ENCODE measurements around the gene IL3.
A peak's percentile ranks its signal among the peaks of the same experiment; 100 is the strongest.

The IL3 gene

DNA sequence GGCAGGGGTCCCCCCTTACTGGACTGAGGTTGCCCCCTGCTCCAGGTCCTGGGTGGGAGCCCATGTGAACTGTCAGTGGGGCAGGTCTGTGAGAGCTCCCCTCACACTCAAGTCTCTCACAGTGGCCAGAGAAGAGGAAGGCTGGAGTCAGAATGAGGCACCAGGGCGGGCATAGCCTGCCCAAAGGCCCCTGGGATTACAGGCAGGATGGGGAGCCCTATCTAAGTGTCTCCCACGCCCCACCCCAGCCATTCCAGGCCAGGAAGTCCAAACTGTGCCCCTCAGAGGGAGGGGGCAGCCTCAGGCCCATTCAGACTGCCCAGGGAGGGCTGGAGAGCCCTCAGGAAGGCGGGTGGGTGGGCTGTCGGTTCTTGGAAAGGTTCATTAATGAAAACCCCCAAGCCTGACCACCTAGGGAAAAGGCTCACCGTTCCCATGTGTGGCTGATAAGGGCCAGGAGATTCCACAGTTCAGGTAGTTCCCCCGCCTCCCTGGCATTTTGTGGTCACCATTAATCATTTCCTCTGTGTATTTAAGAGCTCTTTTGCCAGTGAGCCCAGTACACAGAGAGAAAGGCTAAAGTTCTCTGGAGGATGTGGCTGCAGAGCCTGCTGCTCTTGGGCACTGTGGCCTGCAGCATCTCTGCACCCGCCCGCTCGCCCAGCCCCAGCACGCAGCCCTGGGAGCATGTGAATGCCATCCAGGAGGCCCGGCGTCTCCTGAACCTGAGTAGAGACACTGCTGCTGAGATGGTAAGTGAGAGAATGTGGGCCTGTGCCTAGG is 13.0 kb downstream of the IL3 start, which contains the start of gene CSF2:
CSF2 (plus strand) TSS at position 559 of the 783 bp plus-strand sequence; CDS start at position 594, 35 bp downstream.
- peak; percentile 6 for DNase-seq

DNA sequence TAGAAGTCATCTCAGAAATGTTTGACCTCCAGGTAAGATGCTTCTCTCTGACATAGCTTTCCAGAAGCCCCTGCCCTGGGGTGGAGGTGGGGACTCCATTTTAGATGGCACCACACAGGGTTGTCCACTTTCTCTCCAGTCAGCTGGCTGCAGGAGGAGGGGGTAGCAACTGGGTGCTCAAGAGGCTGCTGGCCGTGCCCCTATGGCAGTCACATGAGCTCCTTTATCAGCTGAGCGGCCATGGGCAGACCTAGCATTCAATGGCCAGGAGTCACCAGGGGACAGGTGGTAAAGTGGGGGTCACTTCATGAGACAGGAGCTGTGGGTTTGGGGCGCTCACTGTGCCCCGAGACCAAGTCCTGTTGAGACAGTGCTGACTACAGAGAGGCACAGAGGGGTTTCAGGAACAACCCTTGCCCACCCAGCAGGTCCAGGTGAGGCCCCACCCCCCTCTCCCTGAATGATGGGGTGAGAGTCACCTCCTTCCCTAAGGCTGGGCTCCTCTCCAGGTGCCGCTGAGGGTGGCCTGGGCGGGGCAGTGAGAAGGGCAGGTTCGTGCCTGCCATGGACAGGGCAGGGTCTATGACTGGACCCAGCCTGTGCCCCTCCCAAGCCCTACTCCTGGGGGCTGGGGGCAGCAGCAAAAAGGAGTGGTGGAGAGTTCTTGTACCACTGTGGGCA is 13.8 kb downstream of the IL3 start:
- no peak for DNase-seq

DNA sequence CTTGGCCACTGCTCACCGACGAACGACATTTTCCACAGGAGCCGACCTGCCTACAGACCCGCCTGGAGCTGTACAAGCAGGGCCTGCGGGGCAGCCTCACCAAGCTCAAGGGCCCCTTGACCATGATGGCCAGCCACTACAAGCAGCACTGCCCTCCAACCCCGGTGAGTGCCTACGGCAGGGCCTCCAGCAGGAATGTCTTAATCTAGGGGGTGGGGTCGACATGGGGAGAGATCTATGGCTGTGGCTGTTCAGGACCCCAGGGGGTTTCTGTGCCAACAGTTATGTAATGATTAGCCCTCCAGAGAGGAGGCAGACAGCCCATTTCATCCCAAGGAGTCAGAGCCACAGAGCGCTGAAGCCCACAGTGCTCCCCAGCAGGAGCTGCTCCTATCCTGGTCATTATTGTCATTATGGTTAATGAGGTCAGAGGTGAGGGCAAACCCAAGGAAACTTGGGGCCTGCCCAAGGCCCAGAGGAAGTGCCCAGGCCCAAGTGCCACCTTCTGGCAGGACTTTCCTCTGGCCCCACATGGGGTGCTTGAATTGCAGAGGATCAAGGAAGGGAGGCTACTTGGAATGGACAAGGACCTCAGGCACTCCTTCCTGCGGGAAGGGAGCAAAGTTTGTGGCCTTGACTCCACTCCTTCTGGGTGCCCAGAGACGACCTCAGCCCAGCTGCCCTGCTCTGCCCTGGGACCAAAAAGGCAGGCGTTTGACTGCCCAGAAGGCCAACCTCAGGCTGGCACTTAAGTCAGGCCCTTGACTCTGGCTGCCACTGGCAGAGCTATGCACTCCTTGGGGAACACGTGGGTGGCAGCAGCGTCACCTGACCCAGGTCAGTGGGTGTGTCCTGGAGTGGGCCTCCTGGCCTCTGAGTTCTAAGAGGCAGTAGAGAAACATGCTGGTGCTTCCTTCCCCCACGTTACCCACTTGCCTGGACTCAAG is 14.6 kb downstream of the IL3 start:
- no peak for DNase-seq

DNA sequence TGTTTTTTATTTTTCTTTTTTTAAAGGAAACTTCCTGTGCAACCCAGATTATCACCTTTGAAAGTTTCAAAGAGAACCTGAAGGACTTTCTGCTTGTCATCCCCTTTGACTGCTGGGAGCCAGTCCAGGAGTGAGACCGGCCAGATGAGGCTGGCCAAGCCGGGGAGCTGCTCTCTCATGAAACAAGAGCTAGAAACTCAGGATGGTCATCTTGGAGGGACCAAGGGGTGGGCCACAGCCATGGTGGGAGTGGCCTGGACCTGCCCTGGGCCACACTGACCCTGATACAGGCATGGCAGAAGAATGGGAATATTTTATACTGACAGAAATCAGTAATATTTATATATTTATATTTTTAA is 15.2 kb downstream of the IL3 start:
- no peak for DNase-seq

DNA sequence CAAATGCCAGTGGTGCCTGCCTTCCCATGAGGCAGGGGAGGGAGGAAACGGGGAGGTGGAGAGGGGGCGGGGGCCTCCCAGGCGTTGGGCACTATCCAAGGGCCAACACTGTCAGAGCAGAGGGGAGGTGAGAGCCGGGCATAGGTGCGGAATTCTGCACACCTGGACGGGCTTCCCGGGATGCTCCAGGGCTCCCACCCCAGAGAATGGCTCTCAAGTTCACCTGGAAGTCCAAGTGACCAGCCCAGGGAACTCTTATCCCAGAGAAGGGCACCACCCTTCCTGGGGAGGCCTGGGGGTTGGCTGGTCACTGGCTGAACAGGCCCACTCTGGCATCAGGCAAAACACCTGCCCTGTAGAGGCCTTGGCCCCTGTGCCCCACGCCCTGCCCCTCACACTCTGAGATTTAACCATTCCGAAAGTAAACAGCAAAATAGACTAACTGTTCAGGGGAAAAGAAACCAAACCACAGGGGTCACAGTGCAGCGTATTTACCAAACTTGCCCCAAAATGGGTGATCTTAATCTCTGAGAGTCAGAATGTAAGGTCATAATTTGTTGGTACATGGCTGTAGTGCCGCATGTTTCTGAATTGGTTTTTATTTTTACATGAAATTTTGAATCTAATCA is 15.9 kb downstream of the IL3 start:
- DNase-seq = no peak

DNA sequence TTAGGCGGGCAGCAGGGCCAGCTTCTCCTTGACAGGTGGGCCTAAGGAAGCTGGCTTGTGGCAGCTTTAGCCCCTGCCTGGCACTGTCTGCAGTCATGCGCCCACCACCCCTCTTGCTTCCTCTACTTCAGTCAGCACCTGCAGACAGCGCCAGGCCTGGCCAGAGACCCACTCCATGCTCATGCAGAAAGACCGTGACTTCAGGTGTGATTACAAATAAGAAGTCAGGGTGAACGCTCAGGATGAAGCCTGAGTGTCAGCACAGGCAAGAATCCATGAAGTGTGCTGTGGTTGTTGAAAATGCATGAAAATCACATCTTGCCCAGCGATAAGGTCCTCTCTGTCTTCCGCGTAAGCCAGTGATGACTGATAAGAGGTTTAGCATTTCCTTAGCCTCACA is 16.5 kb downstream of the IL3 start:
- DNase-seq = no peak

DNA sequence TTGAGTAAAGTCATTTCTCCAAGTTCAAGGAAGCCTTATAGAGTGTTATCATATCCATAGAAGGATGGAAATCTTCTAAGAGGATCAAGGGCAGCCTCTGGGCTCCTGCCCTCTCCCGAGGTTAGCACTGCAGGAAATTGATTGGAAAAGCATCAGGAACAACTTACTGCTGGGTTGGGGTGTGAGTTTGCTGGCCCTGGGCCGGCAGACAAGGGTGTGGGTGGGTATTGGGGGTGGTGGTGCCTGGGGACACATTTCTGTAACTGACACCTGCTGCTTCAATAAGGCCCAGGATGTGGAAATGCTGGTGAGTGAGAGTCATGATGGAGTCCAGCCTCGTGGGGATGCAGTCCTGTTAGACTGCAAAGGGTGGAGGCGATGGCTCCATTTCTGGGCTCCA is 18.6 kb downstream of the IL3 start:
- no peak for DNase-seq

DNA sequence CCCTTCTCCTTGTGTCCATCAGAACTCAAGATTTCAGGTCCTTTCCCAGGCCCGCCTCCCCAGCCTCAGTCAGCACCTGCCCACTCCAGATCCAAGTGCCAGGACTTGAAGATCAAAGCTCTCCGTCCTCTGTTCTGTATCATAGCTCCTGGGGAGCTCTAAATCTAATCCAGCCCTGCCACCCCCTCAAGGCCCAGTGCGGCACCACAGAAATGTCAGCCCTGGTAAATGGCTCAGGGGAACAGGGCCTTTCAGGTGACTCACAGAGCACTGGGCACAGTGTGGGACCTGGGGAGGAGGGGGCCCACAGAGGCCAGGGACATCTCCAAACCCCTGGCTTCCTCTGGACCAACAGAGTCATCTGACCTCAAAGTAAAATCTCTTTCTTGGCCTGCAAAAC is 19.2 kb downstream of the IL3 start:
- no peak for DNase-seq

DNA sequence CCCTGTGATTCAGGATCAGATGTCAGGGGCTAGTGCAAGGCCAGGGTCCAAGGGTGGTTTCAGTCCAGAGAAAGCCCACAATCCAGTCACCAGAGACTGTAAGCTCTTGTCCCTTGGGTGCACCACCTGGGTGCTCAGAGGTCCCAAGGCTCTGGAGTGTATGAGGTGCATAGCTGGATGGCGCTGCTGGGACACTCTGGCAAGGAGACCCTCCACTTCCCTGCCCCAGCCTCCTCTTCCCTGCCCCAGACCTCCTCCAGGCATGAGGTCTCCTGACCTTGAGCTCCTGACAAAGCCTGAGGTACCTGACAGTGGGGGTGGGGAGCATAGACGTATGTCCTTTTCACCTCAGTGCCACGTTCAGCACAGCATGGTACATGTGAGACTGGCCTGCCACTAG is 20.1 kb downstream of the IL3 start:
- no peak for DNase-seq

DNA sequence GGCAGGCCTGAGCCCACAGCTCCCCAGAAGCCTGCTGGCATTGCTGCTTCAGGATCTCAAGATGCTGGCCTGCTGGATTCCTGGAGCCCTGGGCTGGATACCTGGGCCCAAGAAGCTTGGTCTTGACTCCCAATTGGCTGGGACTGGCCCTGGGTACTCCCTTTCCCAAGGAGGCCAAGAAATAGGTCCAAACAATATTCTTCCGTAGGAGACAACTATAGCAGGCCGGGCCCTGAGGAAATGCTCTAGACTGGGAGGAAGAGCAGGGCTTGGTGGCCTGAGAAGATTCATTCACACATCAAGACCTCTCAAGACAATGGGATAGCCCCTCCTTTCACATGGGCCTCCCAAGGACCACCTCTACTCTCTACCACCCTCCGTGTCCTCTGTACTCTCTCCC is 21.0 kb downstream of the IL3 start:
- DNase-seq = no peak

DNA sequence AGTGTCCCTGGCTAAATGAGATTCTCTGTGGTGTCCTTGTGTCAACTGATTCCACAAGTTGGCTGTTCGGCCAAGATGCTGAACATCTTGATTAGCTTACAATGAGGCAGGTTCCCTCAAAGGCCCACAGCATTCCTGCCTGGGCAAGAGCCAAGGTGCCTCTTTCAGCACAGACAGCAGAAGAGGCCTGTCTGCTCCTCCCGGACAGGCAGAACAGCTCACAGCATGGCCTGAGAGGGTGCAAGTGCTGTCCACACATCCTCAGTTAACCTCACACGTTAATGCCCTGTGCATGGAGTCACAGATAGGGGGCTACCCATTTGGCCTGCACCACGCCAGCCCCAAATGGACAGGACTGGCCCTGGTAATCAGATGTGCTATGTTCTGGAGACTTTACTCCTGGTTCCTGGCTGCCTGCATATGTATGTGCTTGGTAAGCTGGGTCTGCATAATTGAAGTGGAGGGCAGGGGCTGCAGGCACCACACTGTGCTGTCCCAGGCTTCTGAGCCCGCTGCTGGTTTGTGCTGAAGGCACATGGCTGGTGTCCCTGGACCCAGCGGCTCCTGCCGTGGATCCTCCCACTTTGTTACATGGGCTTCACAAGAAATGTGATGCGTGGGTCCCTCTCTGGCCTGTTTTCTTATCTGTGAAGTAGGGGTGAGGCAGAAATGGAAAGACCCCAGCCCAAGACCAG is 22.0 kb downstream of the IL3 start:
- no peak for DNase-seq

DNA sequence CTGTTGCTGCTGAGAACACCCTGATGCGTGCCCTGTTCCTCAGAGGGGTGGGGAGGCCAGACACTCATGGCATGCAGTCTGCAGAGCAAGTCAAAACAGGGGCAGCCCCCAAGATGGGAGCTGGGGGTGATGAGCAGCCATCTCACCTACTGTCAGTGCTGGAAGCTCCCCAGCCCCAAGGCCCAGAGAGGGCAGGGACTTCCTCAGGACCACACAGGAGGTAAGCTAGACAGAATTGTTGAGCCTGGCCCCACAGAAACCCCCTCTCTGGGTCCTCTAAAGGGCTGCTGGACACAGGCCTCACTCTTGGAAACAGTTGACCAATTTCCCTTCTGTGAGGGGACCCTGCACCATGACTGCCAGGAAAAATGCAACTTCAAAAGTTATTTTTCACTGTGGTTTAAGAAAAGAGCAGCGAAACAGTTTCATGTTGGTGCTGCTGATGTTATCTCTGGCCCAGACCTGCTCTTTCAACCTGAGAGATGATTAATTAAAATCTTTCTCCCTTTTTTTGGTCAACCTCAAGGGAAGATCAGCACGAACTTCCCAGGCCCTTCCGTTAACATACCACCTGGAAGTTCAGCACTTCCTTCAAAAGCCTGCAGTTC is 22.7 kb downstream of the IL3 start:
- DNase-seq = no peak

DNA sequence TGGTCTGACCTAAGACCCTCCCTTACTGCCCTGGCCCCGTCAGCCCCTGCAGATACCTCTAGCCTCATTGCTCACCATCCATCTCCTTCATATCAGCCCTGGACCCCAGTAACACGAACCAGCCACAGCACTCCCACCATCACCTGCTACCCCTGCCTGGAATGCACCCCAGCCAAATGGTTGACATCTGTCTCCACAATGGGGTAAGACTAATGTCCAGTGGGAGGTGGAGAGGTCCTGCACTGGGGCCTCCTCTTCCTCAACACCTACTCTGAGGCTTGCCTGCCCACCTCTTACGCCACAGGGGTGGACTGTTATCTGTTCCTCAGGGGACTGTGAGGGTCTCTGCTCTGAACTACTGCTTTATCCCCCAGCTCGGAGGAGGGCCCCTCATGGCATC is 25.2 kb downstream of the IL3 start:
- DNase-seq = no peak

DNA sequence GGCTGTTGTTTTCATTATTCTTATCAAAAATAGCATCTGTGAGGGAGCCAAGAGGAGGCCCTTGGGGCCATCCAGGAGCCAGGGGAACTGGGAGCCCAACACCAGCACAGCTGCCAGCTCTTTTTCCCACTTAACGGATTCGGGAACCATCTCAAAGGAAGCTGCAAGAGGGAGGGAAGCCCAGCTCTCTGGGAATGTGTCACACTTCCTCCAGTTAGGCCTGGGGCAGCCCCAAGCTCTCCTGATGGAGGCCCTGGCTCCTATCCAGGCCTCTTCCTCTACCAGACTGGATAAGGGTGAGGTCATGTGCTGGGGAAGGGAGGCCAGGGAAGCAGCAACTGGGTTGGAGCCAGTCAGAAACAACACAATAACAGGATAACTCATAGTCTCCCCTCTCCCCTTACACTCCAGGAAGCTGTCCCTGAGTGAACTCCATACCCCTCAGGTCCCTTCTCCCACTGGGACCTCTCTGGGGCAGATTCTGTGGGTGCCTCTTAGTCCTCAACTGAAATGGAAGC is 25.9 kb downstream of the IL3 start:
- DNase-seq = peak; percentile 78

DNA sequence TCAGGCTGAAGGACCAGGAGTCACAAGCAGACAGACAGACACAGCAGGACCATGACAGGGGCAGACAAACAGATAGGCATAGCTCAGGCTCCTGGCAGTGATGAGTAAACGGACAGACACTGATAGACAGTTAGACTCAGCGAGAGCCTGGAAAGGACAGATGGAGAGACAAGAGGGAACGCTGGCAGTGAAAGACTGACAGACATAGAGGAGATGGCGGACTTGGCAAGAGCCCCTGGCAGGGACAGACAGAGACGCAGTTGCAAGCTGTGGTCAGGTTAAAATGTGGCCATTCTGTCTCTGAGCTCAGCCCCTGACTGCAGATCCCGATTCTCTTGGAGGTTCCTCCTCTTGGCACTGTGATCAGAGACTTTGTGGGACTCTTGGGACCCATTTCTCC is 26.7 kb downstream of the IL3 start:
- no peak for DNase-seq

DNA sequence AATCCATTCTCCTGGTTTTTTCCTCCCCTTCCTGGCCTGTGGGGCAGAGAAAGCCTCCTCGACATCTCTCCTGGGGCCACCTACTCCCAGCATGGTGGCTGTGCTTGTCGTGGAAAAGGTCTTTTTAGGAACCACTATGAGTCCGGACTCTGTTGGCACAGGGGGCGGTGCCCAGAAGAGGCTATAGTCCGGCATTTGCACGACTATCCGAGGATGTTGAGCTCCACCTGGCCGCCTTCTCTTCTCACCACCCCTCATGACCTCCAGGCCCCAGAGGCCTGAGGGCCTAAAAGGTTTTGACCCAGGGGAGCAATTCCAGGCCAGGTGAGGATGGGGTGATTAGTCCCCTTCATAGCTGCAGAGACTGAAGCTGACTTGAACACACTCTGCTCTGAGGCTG is 27.2 kb downstream of the IL3 start:
- DNase-seq = no peak

DNA sequence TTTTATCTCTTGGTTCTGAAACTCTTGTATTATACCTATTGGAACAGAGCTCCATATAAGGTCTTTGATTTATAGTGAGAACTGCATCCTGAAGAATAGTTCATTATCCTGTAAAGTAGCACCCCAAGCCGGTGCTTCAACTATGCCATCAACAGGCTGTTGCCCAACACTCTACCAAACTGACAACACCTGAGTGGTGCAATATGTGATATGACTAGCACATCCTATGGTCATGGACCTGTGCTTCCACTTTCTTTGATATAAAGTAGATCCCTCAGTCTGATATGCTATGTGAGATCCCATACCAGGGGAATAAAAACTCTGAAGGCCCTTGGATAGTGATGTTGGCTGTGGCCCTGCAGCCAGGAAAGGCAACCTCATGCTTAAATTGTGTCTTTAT is 28.9 kb downstream of the IL3 start:
- no peak for DNase-seq

DNA sequence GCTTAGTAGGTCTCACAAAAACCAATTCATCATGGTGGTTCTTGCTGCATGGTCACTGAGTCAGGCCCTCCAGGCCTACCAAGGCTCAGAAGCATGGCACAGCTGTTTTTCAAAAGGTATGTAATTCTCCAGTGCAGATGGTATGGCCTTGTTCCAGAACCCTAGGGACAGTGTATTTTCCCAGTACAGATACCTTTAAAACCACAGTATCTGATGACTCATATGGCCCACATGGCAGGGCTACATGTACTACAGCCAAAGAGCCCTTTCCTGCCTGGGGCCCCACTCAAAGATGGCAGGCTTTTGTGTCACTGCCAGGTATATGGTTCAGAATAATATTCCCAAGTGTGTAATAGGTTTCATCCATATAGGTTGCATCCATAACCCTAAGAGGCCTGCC is 29.7 kb downstream of the IL3 start:
- peak; percentile 53 for DNase-seq

DNA sequence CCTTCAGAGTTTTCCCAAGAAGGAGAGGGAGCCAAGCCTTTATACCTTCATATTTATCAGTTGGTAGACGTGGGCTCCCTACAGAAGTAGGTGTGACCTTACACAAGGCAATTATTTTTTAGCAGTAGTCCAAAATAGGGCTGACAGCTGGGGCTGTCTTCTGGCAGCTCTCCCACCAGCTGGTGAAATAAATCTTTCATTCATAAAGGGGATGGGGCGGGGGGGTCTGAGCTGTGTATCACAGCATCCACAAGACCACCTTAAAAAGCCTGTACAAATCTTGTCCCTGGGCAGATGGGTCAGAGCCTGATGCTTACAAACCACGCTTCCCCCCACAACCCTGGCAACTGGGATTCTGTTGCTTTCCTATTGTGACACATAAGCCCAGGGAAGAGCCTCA is 32.8 kb downstream of the IL3 start:
- no peak for DNase-seq

DNA sequence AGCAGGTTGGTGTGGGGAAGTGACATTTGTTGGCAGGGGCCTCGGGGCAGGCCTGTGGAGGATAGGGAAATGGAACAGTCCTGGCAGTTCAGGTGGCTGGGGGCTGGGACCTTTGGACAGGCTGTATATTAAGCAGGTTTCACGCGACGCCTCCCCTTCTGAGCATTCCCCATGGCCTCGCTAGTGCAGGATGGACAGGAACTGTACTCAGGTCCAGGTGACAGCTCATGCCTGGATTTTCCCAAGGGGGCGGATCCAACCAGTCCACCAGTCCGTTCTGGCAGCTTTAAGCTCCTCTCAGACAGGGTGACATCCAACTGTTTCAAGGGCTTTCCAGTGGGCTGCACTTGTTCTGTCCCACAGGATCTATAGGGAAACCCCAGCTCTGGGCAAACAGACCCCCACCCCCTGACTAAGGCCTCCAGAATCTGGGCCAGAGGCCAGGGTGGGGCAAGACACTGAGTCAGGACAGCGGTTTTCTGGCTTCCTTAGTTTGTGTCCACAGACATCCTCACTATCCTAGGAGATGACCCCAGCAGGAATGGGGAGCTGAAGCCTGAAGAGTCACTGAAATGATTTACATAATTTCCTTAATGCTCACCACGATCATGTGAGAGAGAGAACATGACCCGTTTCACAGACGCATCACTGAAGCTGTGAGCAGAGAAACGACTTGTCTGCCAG is 34.1 kb downstream of the IL3 start:
- DNase-seq = peak; percentile 70

DNA sequence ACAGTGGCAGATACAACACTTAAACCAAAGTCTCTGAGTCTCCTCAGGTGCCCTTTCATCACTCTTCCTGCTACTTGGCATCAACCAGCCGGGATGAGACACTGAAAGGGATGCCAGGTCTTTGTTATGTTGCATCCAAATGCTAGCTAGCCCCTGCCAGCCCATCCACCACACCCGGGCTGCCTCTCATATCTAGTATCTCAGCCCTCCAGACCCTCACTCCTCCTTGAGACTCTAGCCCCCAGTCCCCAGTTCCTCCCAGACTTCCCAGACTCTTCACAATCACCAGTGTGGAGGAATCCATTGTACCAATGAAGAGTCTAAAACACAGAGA is 34.6 kb downstream of the IL3 start:
- DNase-seq = no peak
